Measurements from ENCODE around the gene CER1. TPM values are rescaled to one million over a fixed set of nuclear protein-coding genes. Genes with fewer than 3 reads are reported as not detected.

Gene CER1
- total and polyA plus RNA-seq, 2 of the 8 experiments (the other 6 are each of a cell fraction or from before 2014, with no cell fraction given) = 0.26 to 3.4 TPM

- Histone ChIP-seq H3K27me3 (replicated peaks in 1 of 4; ENCODE audit: control insufficient read depth in 3 of 4, extremely low read depth in 1 of 4, insufficient read depth in 3 of 4, low read length in 3 of 4) (no peaks in the 10 kb centered on the region), H2AFZ (ENCODE audit: low read length) (no peak overlapping the region), H2BK20ac (ENCODE audit: low read length) (no peak overlapping the region), H3K14ac (ENCODE audit: insufficient read length) (no peak overlapping the region), H2BK12ac (ENCODE audit: low read depth, low read length) (no peak overlapping the region), H4K91ac (replicated peaks; ENCODE audit: insufficient read length, low read length) (no peak overlapping the region), H2BK15ac (ENCODE audit: low read length) (no peak overlapping the region), H4K8ac (ENCODE audit: extremely low read depth, insufficient read depth, low read length) (no peak overlapping the region), H2BK5ac (ENCODE audit: low read depth, low read length) (no peak overlapping the region), H3K36me3 (ENCODE audit: control insufficient read depth in 2 of 4, insufficient read depth in 4 of 4, low read length in 3 of 4) (no peaks in the 10 kb centered on the region), H4K20me1 (replicated peaks in 1 of 2; ENCODE audit: control insufficient read depth in 1 of 2, insufficient read depth in 2 of 2, low read length in 2 of 2) (no peaks in the 10 kb centered on the region), H3K23me2 (ENCODE audit: low read depth, low read length) (no peaks in the 10 kb centered on the region), H3K4me1 (replicated peaks in 1 of 4; ENCODE audit: control insufficient read depth in 3 of 4, insufficient read depth in 4 of 4, low read length in 3 of 4) (no peaks in the 10 kb centered on the region), H3K9ac (replicated peaks in 1 of 4; ENCODE audit: extremely low read depth in 1 of 4, low read depth in 3 of 4, low read length in 3 of 4) (no peak overlapping the region), H3K18ac (ENCODE audit: extremely low read depth, low read length) (no peak overlapping the region), H3K79me1 (ENCODE audit: low read depth, low read length) (no peaks in the 10 kb centered on the region), H2BK120ac (replicated peaks; ENCODE audit: low read depth, low read length) (no peak overlapping the region), H3K4me2 (ENCODE audit: insufficient read depth in 1 of 2, low read depth in 2 of 2, low read length in 2 of 2) (no peak overlapping the region), H3K4me3 (ENCODE audit: extremely low read depth in 1 of 4, insufficient read depth in 2 of 4, low read depth in 3 of 4, low read length in 4 of 4) (no peak overlapping the region), H3K27ac (ENCODE audit: low read depth, low read length) (no peak overlapping the region), H3K4ac (replicated peaks; ENCODE audit: insufficient read length, low read depth, low read length) (no peak overlapping the region), H3K56ac (replicated peaks; ENCODE audit: insufficient read length, low read depth, low read length) (no peak overlapping the region), H3K23ac (ENCODE audit: insufficient read length) (no peak overlapping the region), H4K5ac (ENCODE audit: insufficient read length, low read depth, low read length) (no peak overlapping the region), H3K79me2 (ENCODE audit: control insufficient read depth in 1 of 2, insufficient read depth in 2 of 2, low read length in 2 of 2) (no peaks in the 10 kb centered on the region), H2AK5ac (ENCODE audit: low read depth, low read length) (no peak overlapping the region), H3K9me3 (ENCODE audit: insufficient read depth in 2 of 2, low read depth in 1 of 2, low read length in 1 of 2) (no peaks in the 10 kb centered on the region)
- ChIA-PET POLR2A (ENCODE audit: partially characterized antibody) (no interaction called here), CTCF (ENCODE audit: partially characterized antibody) (interaction anchor here (0.6 to 7.3 kb wide), 36 partner anchors 10 to 1488 kb away, joined by 3 to 63 read pairs (median 4); partner anchors contain the start of genes CER1 and ZDHHC21)
- peak; percentile 94 for FAIRE-seq
- DNase-seq (ENCODE audit: low read depth in 1 of 2, low spot score in 2 of 2) = no peak
- 54% methylated on average over 8 of the region's 8 CpGs; no CpG with 5 or more reads in 1 of the 2 experiments for WGBS, 2 experiments (ENCODE audit: extremely low coverage in 1 of 2, insufficient coverage in 1 of 2, insufficient read length in 1 of 2, insufficient replicate concordance in 2 of 2, low coverage in 1 of 2, low lambda C conversion rate in 2 of 2, missing lambda C conversion rate in 1 of 2)
- no peak for TF ChIP-seq HDAC6 (IDR thresholded peaks at IDR 0.05; ENCODE audit: low read depth, low read length)
- no peak for TF ChIP-seq CREB1 (IDR thresholded peaks at IDR 0.05)
- TF ChIP-seq CBX5 (IDR thresholded peaks at IDR 0.05; ENCODE audit: low read depth, low read length) = no peak
- no peak for TF ChIP-seq ATF2 (IDR thresholded peaks at IDR 0.05; ENCODE audit: low read length)
- no peak for TF ChIP-seq MAX (IDR thresholded peaks at IDR 0.05)
- TF ChIP-seq KDM5A (IDR thresholded peaks at IDR 0.05; ENCODE audit: low read length) = no peak
- TF ChIP-seq BRCA1 (IDR thresholded peaks at IDR 0.05; ENCODE audit: low read depth, low read length) = no peak
- TF ChIP-seq GABPA (IDR thresholded peaks at IDR 0.05; ENCODE audit: borderline replicate concordance, insufficient read depth, low read length) = no peak
- peak; percentile 85 to 86 for TF ChIP-seq RAD21 (IDR thresholded peaks at IDR 0.05 in 1 of 2, conservative IDR thresholded peaks at IDR 0.05 in 1 of 2; ENCODE audit: low read depth in 2 of 2, low read length in 2 of 2)
- no peak for TF ChIP-seq RFX5 (IDR thresholded peaks at IDR 0.05; ENCODE audit: borderline replicate concordance, low read depth, low read length)
Measured at GRCh38 chr9:14768405-14769229, 46.1 kb upstream of the CER1 start.
